ENCODE measurements around the gene CDPF1. TPM values are rescaled to one million over a fixed set of nuclear protein-coding genes. Genes with fewer than 3 reads are reported as not detected.

Gene CDPF1
- total RNA-seq, 3 donors from 2014 or later = 6.6 to 10.4 (median 6.7) TPM

DNA sequence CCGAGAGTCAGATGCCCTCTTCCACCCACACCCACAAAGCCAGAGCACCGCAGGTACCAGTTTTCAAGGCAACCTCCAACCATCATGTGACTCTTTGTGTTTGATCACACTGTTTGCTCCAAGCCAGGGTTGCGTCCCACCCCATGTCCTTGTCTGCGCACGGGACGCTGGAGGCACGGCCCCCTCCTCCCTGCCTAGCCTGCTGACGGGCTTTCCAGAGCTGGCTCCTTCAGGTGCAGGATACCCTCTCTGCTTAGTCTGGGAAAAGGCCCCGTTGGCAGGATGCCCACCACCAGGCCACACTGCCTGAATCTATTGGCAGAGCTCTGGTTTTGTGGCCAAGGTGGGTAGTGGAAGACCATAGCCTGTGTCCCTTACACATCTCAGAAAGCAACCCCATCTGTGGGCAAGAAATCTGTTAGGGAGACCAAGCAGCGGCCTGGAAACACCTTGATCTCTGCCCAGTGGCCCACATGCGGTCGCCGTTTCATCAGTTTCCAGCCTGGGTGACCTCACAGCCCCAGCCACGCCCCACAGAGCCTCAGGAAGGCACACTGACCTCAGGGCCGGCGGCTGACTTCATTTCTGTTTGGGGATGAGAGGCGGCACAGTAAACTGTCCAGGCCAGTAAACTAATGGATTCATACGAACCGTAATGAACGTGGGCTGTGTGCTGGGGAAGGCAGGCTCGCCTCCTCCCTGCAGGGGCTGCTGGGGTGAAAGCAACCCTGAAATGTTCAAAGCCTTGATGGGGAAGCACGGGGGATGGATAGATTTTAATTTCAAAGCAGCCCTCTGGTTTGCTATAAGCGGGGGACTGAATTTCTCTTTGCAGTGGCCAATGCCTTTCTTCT, 25.8 kb downstream of the CDPF1 start:
- no peak for ATAC-seq
- intact Hi-C loops (cut with DNase I, micrococcal nuclease) = no loop called here
- no peak for DNase-seq
- H3K4me1 ChIP-seq (ENCODE audit: low read depth) = no peaks in the 10 kb centered on the region
- TF ChIP-seq, protein P1, sequence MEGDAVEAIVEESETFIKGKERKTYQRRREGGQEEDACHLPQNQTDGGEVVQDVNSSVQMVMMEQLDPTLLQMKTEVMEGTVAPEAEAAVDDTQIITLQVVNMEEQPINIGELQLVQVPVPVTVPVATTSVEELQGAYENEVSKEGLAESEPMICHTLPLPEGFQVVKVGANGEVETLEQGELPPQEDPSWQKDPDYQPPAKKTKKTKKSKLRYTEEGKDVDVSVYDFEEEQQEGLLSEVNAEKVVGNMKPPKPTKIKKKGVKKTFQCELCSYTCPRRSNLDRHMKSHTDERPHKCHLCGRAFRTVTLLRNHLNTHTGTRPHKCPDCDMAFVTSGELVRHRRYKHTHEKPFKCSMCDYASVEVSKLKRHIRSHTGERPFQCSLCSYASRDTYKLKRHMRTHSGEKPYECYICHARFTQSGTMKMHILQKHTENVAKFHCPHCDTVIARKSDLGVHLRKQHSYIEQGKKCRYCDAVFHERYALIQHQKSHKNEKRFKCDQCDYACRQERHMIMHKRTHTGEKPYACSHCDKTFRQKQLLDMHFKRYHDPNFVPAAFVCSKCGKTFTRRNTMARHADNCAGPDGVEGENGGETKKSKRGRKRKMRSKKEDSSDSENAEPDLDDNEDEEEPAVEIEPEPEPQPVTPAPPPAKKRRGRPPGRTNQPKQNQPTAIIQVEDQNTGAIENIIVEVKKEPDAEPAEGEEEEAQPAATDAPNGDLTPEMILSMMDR (IDR thresholded peaks at IDR 0.05) = no peak
- H3K4me3 ChIP-seq = no peak overlapping the region
- H3K9me3 ChIP-seq = no peaks in the 10 kb centered on the region
- peaks cover 7% of the 10 kb centered on the region for H3K36me3 ChIP-seq (ENCODE audit: low read depth)

GRCh38 chr22:46220921-46221320, 29.2 kb downstream of the CDPF1 start:
- no peak for DNase-seq
- H3K36me3 ChIP-seq (ENCODE audit: low read depth) = peaks cover 14% of the 10 kb centered on the region
- no peak for ATAC-seq

GRCh38 chr22:46219636-46220035, 30.5 kb downstream of the CDPF1 start:
- intact Hi-C loops (cut with DNase I, micrococcal nuclease) = no loop called here
- ATAC-seq (peak; percentile 22), DNase-seq (no peak)
- H3K9me3 ChIP-seq = no peaks in the 10 kb centered on the region
- no peaks in the 10 kb centered on the region for H3K4me1 ChIP-seq (ENCODE audit: low read depth)
- peaks cover 15% of the 10 kb centered on the region for H3K36me3 ChIP-seq (ENCODE audit: low read depth)
- no peak overlapping the region for H3K4me3 ChIP-seq
- TF ChIP-seq, protein P1 (IDR thresholded peaks at IDR 0.05) = no peak

More at GRCh38 chr22:46220921-46221320, 29.2 kb downstream of the CDPF1 start:
- intact Hi-C loops (cut with DNase I, micrococcal nuclease) = no loop called here
- Histone ChIP-seq H3K4me3 (no peak overlapping the region), H3K4me1 (ENCODE audit: low read depth) (no peaks in the 10 kb centered on the region), H3K9me3 (no peaks in the 10 kb centered on the region)
- TF ChIP-seq, protein P1 (IDR thresholded peaks at IDR 0.05) = no peak

GRCh38 chr22:46214616-46215015, 35.5 kb downstream of the CDPF1 start:
- TF ChIP-seq, protein P1 (IDR thresholded peaks at IDR 0.05) = no peak
- Histone ChIP-seq H3K4me3 (no peak overlapping the region), H3K9me3 (peaks cover 2% of the 10 kb centered on the region), H3K4me1 (ENCODE audit: low read depth) (no peaks in the 10 kb centered on the region), H3K36me3 (ENCODE audit: low read depth) (peaks cover 8% of the 10 kb centered on the region)
- DNase-seq (no peak), ATAC-seq (no peak)
- intact Hi-C loops (cut with DNase I, micrococcal nuclease) = no loop called here

DNA sequence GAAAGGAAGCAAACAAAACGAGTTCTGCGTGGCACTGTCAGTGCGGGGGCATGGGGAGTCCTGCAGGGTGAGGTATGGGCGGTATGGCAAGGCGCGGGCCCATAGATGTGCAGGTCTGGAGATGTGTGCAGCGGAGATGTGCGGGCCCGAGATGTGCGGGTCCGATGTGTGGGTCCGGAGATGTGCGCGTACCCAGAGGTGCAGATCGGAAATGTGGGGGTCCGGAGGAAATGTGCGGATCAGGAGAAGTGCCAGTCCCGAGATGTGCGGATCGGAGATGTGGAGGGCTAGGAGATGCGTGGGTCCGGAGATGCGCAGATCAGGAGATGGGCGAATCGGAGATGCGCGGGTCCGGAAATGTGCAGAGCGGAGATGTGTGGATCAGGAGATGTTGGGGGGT, 35.9 kb downstream of the CDPF1 start:
- H3K36me3 ChIP-seq (ENCODE audit: low read depth) = peaks cover 8% of the 10 kb centered on the region
- TF ChIP-seq, protein P1 (IDR thresholded peaks at IDR 0.05) = no peak
- ATAC-seq = no peak

More for the DNA sequence above, 35.9 kb downstream of the CDPF1 start:
- peaks cover 6% of the 10 kb centered on the region for H3K9me3 ChIP-seq
- no peak overlapping the region for H3K4me3 ChIP-seq
- intact Hi-C loops (cut with DNase I, micrococcal nuclease) = no loop called here
- no peak for DNase-seq
- H3K4me1 ChIP-seq (ENCODE audit: low read depth) = no peaks in the 10 kb centered on the region

All from mucosa of descending colon (tissue), 3 donors.